Stimulated activated CD4-positive, alpha-beta T cell treated with anti-CD3 and anti-CD28 coated beads, Interleukin-4, amount 100 ng/mL, for 4 hours (primary cell): ENCODE measurements around the gene FAM50A.

Experiments used
- DNase-seq, 2 experiments: peaks; one replicate each; pipeline ENCODE4 v3.0.0-alpha.2; 2020

The FAM50A gene

GRCh38 chrX:154440623-154441357 lies 3.2 kb upstream of the FAM50A start:
- no peak for DNase-seq

DNA sequence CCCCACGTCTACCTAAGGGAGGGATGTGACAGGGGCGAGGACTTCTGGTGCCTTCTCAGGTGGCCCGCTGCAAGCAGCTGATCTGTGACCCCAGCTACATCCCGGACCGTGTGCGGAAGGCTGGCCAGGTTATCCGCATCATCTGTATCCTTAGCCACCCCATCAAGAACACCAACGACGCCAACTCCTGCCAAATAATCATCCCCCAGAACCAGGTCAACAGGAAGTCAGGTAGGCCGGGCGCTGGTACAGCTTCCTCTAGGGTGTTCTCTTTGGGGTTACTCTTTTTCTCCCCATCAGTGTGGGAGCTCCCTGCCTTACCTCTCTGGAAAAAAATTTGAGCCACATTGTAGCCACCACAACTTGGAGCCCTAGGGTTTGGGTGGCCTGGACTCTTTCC lies 2.4 kb upstream of the FAM50A start:
- DNase-seq: no peak

GRCh38 chrX:154441984-154442707 lies 1.8 kb upstream of the FAM50A start:
- no peak for DNase-seq

DNA sequence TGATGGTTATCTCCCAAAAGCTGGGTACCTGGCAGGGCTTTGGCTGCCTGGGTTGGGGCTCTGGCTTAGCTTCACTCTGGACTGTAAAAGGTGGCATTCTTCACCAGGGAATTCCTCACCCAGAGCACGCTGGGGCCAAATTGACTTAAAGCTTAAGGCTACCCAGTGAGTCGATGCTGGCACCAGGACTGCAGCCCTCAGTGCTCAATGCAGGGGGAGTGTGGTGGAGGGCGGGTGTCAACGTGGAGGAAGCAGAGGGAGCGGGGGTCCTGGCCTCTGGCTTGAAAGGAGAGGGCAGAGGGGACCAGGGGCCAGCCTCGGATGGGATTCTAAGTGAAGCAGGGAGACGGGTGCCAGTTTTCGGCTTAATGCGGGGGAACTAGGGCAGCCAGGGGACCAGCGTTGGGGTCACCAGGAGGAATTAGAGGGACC lies 446 bp upstream of the FAM50A start:
- DNase-seq: no peak

- DNase-seq: no peak
Observed at GRCh38 chrX:154444755-154445246, 860 bp downstream of the FAM50A start.

DNA sequence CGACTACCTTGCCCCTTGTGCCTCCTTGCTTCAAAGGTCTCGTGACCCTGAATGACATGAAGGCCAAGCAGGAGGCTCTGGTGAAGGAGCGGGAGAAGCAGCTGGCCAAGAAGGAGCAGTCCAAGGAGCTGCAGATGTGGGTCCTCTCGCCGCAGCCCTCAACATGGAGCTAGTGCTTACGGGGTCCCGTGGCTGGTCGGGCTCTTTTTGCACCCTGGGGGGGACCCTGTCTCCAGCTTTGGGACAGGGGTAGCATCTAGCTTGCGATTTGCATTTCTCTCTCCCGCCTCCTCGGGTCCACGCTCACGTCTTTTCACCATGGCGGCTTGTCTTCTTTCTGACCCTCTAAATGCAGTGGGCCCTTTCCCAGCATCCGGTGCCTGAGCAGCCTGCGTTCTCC lies 1.8 kb downstream of the FAM50A start:
- no peak for DNase-seq

- DNase-seq: no peak
Observed at GRCh38 chrX:154446430-154446829, 2.5 kb downstream of the FAM50A start.

DNA sequence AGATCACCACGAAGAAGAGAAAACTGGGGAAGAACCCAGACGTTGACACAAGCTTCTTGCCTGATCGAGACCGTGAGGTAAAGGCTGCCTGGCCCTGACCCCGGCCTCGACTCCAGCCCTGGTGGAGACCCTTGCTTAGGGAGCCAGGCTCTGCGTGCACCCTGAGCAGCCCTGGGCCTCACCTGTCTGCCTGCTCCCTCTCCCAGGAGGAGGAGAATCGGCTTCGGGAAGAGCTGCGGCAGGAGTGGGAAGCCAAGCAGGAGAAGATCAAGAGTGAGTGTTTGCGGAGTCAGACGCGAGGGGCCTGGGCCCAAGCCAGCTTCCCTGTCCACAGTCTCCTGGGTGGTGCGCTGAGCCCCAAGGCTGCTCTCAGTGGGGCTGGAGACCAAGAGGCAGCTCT lies 4.5 kb downstream of the FAM50A start:
- DNase-seq: no peak

DNA sequence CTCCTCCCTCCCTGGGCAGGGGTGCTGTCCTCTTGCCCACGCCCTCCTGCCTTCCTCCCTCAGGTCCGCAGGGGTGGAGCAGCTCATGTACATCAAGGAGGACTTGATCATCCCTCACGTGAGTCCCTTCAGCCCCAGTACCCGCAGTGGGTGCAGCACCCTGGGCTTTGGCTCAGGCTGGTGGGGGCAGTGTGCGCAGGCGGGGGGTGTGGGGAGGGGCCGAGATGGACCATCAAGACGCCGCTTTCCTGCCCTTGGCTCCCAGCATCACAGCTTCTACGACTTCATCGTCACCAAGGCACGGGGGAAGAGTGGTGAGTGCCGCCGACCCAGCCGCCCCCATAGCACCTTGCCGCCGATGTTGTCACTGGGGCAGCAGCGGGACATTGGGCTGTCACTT lies 5.7 kb downstream of the FAM50A start:
- DNase-seq: no peak

DNA sequence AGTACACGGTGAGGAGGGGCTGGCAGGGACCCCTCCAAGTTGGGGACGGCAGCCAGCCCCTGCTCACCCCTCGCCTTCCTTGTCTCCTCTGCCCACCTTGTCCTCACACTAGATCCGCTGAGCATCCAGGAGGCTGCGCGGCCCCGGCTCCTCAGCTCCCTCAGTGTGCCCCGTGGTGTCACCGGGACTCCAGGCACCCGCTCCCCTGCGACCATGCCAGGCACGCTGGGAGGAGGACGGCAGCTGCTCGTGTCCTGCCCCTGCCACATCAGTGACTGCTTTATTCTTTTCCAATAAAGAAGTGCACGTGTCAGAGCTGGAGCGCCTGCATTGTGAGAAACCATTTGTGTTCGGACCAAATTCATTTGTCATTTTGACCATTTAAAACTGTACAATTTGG lies 6.4 kb downstream of the FAM50A start:
- DNase-seq: no peak

DNA sequence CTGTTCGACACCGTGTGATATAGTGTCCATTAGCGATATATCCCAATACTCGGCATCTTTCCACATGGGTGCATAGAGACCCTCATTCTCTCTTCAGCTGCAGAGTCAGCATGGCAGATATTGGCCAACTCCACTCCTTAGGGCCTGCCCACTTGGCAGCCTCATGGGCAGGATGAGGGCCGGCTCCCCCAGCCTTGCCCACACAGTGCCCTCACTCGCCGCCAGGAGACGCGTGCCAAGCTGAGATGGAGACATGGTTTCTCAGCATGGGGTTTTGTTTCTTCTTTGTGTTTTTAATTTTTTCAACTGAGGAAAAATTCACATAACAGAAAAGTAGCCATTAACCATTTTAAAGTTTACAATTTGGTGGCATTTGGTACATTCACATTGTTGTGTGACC lies 8.9 kb downstream of the FAM50A start:
- no peak for DNase-seq

DNA sequence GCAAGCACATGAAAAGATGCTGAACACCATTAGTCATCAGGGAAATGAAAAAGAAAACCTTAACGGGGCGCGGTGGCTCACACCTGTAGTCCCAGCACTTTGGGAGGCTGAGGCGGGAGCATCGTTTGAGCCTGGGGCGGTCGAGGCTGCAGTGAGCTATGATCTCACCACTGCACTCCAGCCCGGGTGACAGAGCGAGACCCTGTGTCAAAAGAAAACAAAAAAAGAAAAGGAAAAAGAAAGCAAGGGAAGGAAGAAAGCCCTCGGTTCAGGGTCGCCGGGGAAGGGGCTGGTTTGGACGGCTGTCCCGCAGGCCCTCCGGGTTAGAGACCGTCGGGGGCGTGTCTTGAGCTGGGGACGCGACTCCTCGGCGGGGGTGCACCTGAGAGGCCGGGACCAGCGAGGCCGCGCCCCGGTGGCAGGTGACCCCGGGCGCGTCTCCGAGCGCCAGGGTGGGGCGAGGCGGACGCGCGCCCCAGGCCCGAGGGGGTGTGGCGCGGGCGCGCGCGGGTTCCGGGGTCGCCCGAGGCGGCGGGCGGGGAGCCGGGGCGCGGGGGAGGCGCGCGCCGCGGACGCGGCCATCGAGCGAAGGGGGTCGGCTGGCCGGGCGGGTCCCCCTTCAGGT lies 13.7 kb downstream of the FAM50A start:
- DNase-seq: peak; percentile 40 to 43

DNA sequence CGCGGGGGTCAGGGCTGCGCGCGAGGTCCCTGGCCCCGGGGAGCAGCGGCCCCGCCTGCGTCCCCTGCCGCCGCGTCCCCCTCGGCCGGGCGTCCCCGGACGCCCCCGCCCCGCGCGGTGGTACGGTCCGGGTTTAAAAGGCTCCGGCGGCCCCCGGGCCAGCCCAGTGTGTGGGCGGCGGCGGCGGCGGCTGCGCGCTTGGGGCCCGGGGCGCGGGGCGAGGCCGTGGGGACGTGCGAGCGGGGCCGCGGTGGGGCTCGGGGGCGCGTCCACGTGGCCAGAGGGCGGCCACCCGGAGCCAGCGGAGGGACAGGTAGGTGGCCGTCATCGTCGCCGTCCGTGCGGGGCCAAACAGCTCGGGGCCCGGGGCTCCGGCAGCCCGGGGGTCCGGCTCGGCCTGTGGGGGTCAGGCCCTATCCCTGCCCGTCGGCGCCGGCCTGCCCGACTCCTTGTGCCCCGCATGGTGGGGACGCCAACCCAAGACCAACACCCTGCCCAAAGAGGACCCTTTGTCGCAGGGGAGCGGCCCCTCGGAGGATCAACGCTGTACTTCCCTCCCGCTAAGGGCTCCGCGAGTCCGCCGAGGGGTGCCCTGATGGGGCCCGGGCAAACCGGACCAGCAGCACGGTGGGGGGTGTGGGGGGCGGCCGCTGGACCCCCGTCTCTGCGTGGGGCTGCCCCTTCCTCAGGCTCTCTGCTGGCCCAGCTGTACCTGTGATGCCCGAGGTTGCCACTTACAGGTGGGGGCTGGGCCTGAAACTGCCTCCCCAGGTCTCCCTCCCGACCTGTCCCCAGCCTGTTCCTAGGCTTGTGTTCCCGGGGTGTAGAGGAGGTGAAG lies 14.4 kb downstream of the FAM50A start, which contains the start of gene PLXNA3:
PLXNA3 (plus strand) TSS at position 166 of the 838 bp plus-strand sequence. CDS start 1,903 bp downstream, outside the sequence.
- peak; percentile 46 to 66 for DNase-seq

GRCh38 chrX:154458954-154459778 lies 15.2 kb downstream of the FAM50A start:
- no peak for DNase-seq

DNA sequence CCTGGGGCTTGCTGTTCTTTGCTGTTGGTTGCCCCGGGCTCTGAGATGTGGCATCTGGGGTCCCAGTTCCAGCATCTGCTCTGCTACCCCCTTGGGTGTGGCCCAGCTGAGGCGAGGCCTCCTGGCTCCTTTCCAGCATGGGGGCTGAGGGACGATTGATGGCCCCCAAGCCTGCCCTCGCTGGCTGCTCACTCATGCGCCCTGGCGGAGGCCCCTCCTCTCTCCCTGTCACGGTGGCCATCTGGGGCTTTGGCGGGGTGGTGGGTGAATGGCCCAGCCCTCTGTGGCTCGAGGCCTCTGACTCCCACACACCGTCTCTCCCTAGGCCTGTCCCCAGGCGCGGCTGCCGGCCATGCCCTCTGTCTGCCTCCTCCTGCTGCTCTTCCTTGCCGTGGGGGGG lies 15.9 kb downstream of the FAM50A start:
- no peak for DNase-seq

DNA sequence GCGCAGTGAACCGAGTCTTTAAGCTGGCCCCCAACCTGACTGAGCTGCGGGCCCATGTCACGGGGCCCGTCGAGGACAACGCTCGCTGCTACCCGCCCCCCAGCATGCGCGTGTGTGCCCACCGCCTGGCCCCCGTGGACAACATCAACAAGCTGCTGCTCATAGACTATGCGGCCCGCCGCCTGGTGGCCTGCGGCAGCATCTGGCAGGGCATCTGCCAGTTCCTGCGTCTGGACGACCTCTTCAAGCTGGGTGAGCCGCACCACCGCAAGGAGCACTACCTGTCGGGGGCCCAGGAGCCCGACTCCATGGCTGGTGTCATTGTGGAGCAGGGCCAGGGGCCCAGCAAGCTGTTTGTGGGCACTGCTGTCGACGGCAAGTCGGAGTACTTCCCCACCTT lies 16.4 kb downstream of the FAM50A start:
- no peak for DNase-seq

DNA sequence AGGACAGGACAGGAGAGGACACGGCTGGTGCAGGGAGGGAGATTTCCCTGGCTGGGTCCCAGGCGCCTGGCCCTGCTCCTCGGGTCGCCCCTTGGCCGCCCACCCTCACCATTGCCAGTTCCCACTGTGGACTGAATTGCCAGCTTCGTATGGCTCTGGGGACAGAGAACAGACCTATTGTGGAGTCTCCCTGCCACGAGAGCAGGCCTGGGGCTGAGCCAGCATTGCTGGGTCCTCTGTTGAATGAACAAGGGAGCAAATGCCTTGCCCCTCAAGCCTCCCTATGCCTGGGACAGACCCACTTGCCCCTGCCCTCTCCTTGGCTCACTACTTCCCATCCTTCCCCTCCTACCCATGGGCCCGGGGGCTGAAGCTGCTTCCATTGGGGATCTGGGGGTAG lies 18.5 kb downstream of the FAM50A start:
- DNase-seq: no peak

DNA sequence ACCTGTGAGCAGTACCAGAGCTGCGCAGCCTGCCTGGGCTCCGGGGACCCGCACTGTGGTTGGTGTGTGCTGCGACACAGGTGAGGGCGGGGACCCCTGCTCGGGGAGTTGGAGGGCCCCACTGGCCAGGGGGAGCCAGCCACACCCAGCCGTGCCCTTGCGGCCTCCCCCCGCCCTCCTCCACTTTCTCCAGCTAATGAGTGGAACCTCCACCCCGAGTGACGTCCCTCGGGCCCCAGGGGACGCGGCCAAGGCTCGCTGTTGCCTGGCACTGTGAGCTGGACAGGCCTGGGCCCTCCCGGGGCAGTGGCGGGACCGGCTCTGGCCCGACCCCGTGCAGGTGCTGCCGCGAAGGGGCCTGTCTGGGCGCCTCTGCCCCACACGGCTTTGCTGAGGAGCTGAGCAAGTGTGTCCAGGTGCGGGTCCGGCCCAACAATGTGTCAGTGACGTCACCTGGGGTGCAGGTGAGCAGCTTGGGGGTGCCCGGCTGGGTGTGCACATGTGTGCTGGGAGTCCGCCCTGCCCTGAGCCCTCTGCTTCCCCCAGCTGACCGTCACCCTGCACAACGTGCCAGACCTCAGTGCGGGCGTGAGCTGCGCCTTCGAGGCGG lies 19.8 kb downstream of the FAM50A start:
- no peak for DNase-seq

- DNase-seq: no peak
Observed at GRCh38 chrX:154464806-154465365, 20.9 kb downstream of the FAM50A start.

GRCh38 chrX:154465601-154466000 lies 21.7 kb downstream of the FAM50A start:
- no peak for DNase-seq

DNA sequence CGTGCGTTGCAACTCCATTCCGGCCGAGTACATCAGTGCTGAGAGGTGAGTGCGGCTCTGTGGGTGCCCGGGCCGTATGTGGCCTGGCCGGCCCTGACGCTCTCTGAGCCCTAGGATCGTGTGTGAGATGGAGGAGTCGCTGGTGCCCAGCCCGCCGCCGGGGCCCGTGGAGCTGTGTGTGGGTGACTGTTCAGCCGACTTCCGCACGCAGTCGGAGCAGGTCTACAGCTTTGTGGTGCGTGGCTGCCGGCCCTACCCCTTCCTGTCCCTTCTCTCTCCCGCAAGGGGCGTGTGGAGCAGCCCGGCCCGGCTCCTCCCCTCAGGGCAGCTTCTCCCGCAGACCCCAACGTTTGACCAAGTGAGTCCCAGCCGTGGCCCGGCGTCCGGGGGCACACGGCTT lies 22.1 kb downstream of the FAM50A start:
- DNase-seq: no peak
